Activated naive CD8-positive, alpha-beta T cell treated with anti-CD3 and anti-CD28 coated beads, Interleukin-2, amount 50 U/mL, for 16 hours (primary cell): ENCODE results near the gene LCOR.
"Not testable (repeated sequence)": the region's sequence is repeated elsewhere in the genome, so short reads cannot be mapped to it uniquely, and the experiment has no call there.

Source experiments
- DNase-seq: peaks from one replicate; pipeline ENCODE4 v3.0.0-alpha.2; 2020; ENCODE audit warnings: low read depth, low spot score

The LCOR gene

GRCh38 chr10:96831867-96832720 lies at the start of gene LCOR:
Gene LCOR (plus strand): TSS chr10:96832298. CDS start chr10:96949058, 116,760 bp downstream.
- peak; percentile 60 for DNase-seq

GRCh38 chr10:96784253-96784652 lies 47.8 kb upstream of the LCOR start:
- no peak for DNase-seq

- no peak for DNase-seq
Observed at GRCh38 chr10:96789571-96790108, 42.5 kb upstream of the LCOR start.

- no peak for DNase-seq
Observed at GRCh38 chr10:96791902-96792301, 40.2 kb upstream of the LCOR start.

GRCh38 chr10:96794836-96795733 lies 37.0 kb upstream of the LCOR start:
- DNase-seq, result no peak

GRCh38 chr10:96797485-96797884 lies 34.6 kb upstream of the LCOR start:
- no peak for DNase-seq

- DNase-seq, result no peak
Observed at GRCh38 chr10:96803288-96803664, 28.8 kb upstream of the LCOR start.

- DNase-seq, result no peak
Observed at GRCh38 chr10:96814264-96814663, 17.8 kb upstream of the LCOR start.

- not testable (repeated sequence) for DNase-seq
Observed at GRCh38 chr10:96818971-96819370, 13.1 kb upstream of the LCOR start.

- no peak for DNase-seq
Observed at GRCh38 chr10:96820765-96821164, 11.3 kb upstream of the LCOR start.

- DNase-seq, result no peak
Observed at GRCh38 chr10:96826438-96826837, 5.7 kb upstream of the LCOR start.

GRCh38 chr10:96828609-96829008 lies 3.5 kb upstream of the LCOR start:
- DNase-seq, result no peak

- no peak for DNase-seq
Observed at GRCh38 chr10:96829029-96829773, 2.9 kb upstream of the LCOR start.

- peak; percentile 65 for DNase-seq
Observed at GRCh38 chr10:96830511-96831199, 1.4 kb upstream of the LCOR start.

- no peak for DNase-seq
Observed at GRCh38 chr10:96831200-96831866, 765 bp upstream of the LCOR start.

- DNase-seq, result peak; percentile 71
Observed at GRCh38 chr10:96832721-96833219, 672 bp downstream of the LCOR start.

GRCh38 chr10:96833220-96834001 lies 1.3 kb downstream of the LCOR start:
- no peak for DNase-seq

- no peak for DNase-seq
Observed at GRCh38 chr10:96834120-96834519, 2.0 kb downstream of the LCOR start.

GRCh38 chr10:96835899-96836298 lies 3.8 kb downstream of the LCOR start:
- DNase-seq, result no peak
